GM18508 (cell line): ENCODE results near the gene CADPS2.
A peak's percentile ranks its signal among the peaks of the same experiment; 100 is the strongest.

ENCODE experiments used
- ATAC-seq: cut with Tn5 transposase; IDR thresholded peaks from one replicate; pipeline ENCODE4 v1.9.1; 2021; ENCODE audit warnings: moderate number of reproducible peaks; ENCODE audit not compliant: insufficient read depth, unreplicated experiment

The CADPS2 gene

GRCh38 chr7:122416336-122416735 is 469.9 kb downstream of the CADPS2 start:
- ATAC-seq: no peak

- ATAC-seq: no peak
Measured at GRCh38 chr7:122415510-122415909, 470.8 kb downstream of the CADPS2 start.

- no peak for ATAC-seq
Measured at GRCh38 chr7:122413339-122413738, 472.9 kb downstream of the CADPS2 start.

- ATAC-seq: no peak
Measured at GRCh38 chr7:122412883-122413282, 473.4 kb downstream of the CADPS2 start.

- ATAC-seq: no peak
Measured at GRCh38 chr7:122412441-122412840, 473.8 kb downstream of the CADPS2 start.

GRCh38 chr7:122407195-122407594 is 479.1 kb downstream of the CADPS2 start:
- ATAC-seq: no peak

GRCh38 chr7:122403113-122403512 is 483.1 kb downstream of the CADPS2 start:
- ATAC-seq: no peak

- ATAC-seq: no peak
Measured at GRCh38 chr7:122402235-122402634, 484.0 kb downstream of the CADPS2 start.

- no peak for ATAC-seq
Measured at GRCh38 chr7:122397381-122397780, 488.9 kb downstream of the CADPS2 start.

- ATAC-seq: no peak
Measured at GRCh38 chr7:122394512-122394911, 491.7 kb downstream of the CADPS2 start.

GRCh38 chr7:122384528-122384927 is 501.7 kb downstream of the CADPS2 start:
- no peak for ATAC-seq

- ATAC-seq: peak; percentile 95
Measured at GRCh38 chr7:122383934-122384333, 502.3 kb downstream of the CADPS2 start.

- no peak for ATAC-seq
Measured at GRCh38 chr7:122380992-122381391, 505.3 kb downstream of the CADPS2 start.

- no peak for ATAC-seq
Measured at GRCh38 chr7:122379491-122379890, 506.8 kb downstream of the CADPS2 start.

- ATAC-seq: no peak
Measured at GRCh38 chr7:122369756-122370155, 516.5 kb downstream of the CADPS2 start.

- no peak for ATAC-seq
Measured at GRCh38 chr7:122364761-122365280, 521.4 kb downstream of the CADPS2 start.

- ATAC-seq: no peak
Measured at GRCh38 chr7:122363144-122363543, 523.1 kb downstream of the CADPS2 start.

GRCh38 chr7:122362473-122362872 is 523.8 kb downstream of the CADPS2 start:
- ATAC-seq: no peak

- no peak for ATAC-seq
Measured at GRCh38 chr7:122354656-122355055, 531.6 kb downstream of the CADPS2 start.

GRCh38 chr7:122352454-122352853 is 533.8 kb downstream of the CADPS2 start:
- no peak for ATAC-seq

- ATAC-seq: no peak
Measured at GRCh38 chr7:122350701-122351100, 535.6 kb downstream of the CADPS2 start.

GRCh38 chr7:122344303-122344620 is 542.0 kb downstream of the CADPS2 start:
- ATAC-seq: no peak
